H1 (cell line): ENCODE data around the gene NR4A2. TPM values are rescaled to one million over a fixed set of nuclear protein-coding genes. Genes with fewer than 3 reads are reported as not detected.

ENCODE experiments used
- CTCF ChIA-PET: fragments of 300-600 bp; sonication (Branson Sonifier 250); formaldehyde crosslinking; loops from one replicate; lab custom pipeline; 2021; ENCODE audit not compliant: partially characterized antibody; lab: Charles Lee
- POLR2A ChIA-PET: fragments of 300-600 bp; sonication (Branson Sonifier 250); formaldehyde crosslinking; loops from one replicate; lab custom pipeline; 2021; ENCODE audit warnings: inconsistent platforms; ENCODE audit not compliant: partially characterized antibody; lab: Charles Lee
- DNase-seq, 2 experiments: peaks; one replicate each; pipeline versions ENCODE4 v3.0.0 to v3.0.0-alpha.2; 2010 to 2022; ENCODE audit warnings: low spot score in 2 of 2, low read depth in 1 of 2, mixed read lengths in 1 of 2
- FAIRE-seq: peaks from 2 replicates; lab custom pipeline; 2011; peaks lifted over from hg19 to GRCh38; lab: Jason Lieb, UNC
- H2AFZ ChIP-seq: 2 replicates; pipeline ENCODE4 v1.8.1; 2012; ENCODE audit warnings: low read length, inconsistent platforms
- H2AK5ac ChIP-seq: 2 replicates; pipeline ENCODE4 v1.6.1; 2013; ENCODE audit warnings: low read depth, low read length
- H2BK120ac ChIP-seq: replicated peaks from 2 replicates; pipeline ENCODE3; 2013; ENCODE audit warnings: low read depth, low read length, inconsistent platforms
- H2BK12ac ChIP-seq: 2 replicates; pipeline ENCODE4 v1.6.1; 2013; ENCODE audit warnings: low read depth, low read length
- H2BK15ac ChIP-seq: 2 replicates; pipeline ENCODE4 v1.6.1; 2013; ENCODE audit warnings: low read length
- H2BK20ac ChIP-seq: 2 replicates; pipeline ENCODE4 v1.6.1; 2013; ENCODE audit warnings: low read length
- H2BK5ac ChIP-seq: 2 replicates; pipeline ENCODE4 v1.6.1; 2013; ENCODE audit warnings: low read depth, low read length
- H3K14ac ChIP-seq: 2 replicates; pipeline ENCODE4 v1.6.1; 2013; ENCODE audit warnings: inconsistent platforms; ENCODE audit not compliant: insufficient read length
- H3K18ac ChIP-seq: 2 replicates; pipeline ENCODE4 v1.6.1; 2013; ENCODE audit warnings: low read length; ENCODE audit errors: extremely low read depth
- H3K23ac ChIP-seq: 2 replicates; pipeline ENCODE4 v1.6.1; 2013; ENCODE audit warnings: inconsistent platforms; ENCODE audit not compliant: insufficient read length
- H3K23me2 ChIP-seq: 2 replicates; pipeline ENCODE4 v1.6.1; 2013; ENCODE audit warnings: low read depth, low read length
- H3K27ac ChIP-seq: 2 replicates; pipeline ENCODE4 v1.6.1; 2011; ENCODE audit warnings: low read depth, low read length, inconsistent platforms
- H3K27me3 ChIP-seq, 4 experiments: replicated peaks in 1 of 4; 1 replicate in 1 of 4; 2 replicates in 3 of 4; pipeline versions ENCODE4 v1.6.1 to v1.8.1; 2011 to 2013; ENCODE audit warnings: low read length in 3 of 4, mild to moderate bottlenecking in 3 of 4, inconsistent platforms in 2 of 4, mixed read lengths in 2 of 4, moderate library complexity in 1 of 4; ENCODE audit not compliant: control insufficient read depth in 3 of 4, insufficient read depth in 3 of 4; ENCODE audit errors: extremely low read depth in 1 of 4
- H3K36me3 ChIP-seq, 4 experiments: 2 replicates each; pipeline versions ENCODE4 v1.6.1 to v1.8.1; 2011 to 2013; ENCODE audit warnings: mild to moderate bottlenecking in 4 of 4, low read length in 3 of 4, moderate library complexity in 2 of 4, control low read depth in 1 of 4, inconsistent platforms in 1 of 4; ENCODE audit not compliant: insufficient read depth in 4 of 4, control insufficient read depth in 2 of 4
- H3K4ac ChIP-seq: replicated peaks from 2 replicates; pipeline ENCODE3; 2013; ENCODE audit warnings: low read length, low read depth, mixed read lengths, inconsistent platforms; ENCODE audit not compliant: insufficient read length
- H3K4me1 ChIP-seq, 4 experiments: replicated peaks in 1 of 4; 1 replicate in 1 of 4; 2 replicates in 3 of 4; pipeline versions ENCODE4 v1.6.1 to v1.8.1; 2011 to 2013; ENCODE audit warnings: low read length in 3 of 4, inconsistent platforms in 2 of 4, mixed read lengths in 1 of 4; ENCODE audit not compliant: insufficient read depth in 4 of 4, control insufficient read depth in 3 of 4
- H3K4me2 ChIP-seq, 2 experiments: 2 replicates each; pipeline versions ENCODE4 v1.6.1 to v1.8.1; 2011 to 2013; ENCODE audit warnings: low read depth in 2 of 2, low read length in 2 of 2, control low read depth in 1 of 2, inconsistent platforms in 1 of 2, mild to moderate bottlenecking in 1 of 2; ENCODE audit not compliant: insufficient read depth in 1 of 2
- H3K4me3 ChIP-seq, 4 experiments: fragments of 200-600, 300-600 bp in 1 of 4; sonication (generic), shearing (Covaris generic), sonication (Bioruptor Twin) in 1 of 4; 2 replicates each; pipeline versions ENCODE4 v1.5.1 to v1.8.1; 2011 to 2016; ENCODE audit warnings: low read length in 4 of 4, low read depth in 3 of 4, control low read depth in 2 of 4, inconsistent platforms in 2 of 4, mild to moderate bottlenecking in 2 of 4, mixed read lengths in 1 of 4, moderate library complexity in 1 of 4; ENCODE audit not compliant: insufficient read depth in 2 of 4; ENCODE audit errors: extremely low read depth in 1 of 4
- H3K56ac ChIP-seq: replicated peaks from 2 replicates; pipeline ENCODE3; 2013; ENCODE audit warnings: low read depth, mild to moderate bottlenecking, mixed read lengths, low read length, inconsistent platforms; ENCODE audit not compliant: insufficient read length
- H3K79me1 ChIP-seq: 2 replicates; pipeline ENCODE4 v1.6.1; 2013; ENCODE audit warnings: low read depth, low read length, control low read depth
- H3K79me2 ChIP-seq, 2 experiments: 2 replicates each; pipeline versions ENCODE4 v1.6.1 to v1.8.1; 2012 to 2013; ENCODE audit warnings: low read length in 2 of 2, mild to moderate bottlenecking in 2 of 2, inconsistent platforms in 1 of 2; ENCODE audit not compliant: insufficient read depth in 2 of 2, control insufficient read depth in 1 of 2
- H3K9ac ChIP-seq, 4 experiments: replicated peaks in 1 of 4; 1 replicate in 1 of 4; 2 replicates in 3 of 4; pipeline versions ENCODE4 v1.6.1 to v1.8.1; 2011 to 2013; ENCODE audit warnings: low read depth in 3 of 4, low read length in 3 of 4, control low read depth in 2 of 4, mild to moderate bottlenecking in 2 of 4, moderate library complexity in 2 of 4, inconsistent platforms in 1 of 4; ENCODE audit errors: extremely low read depth in 1 of 4
- H3K9me3 ChIP-seq, 2 experiments: 2 replicates each; pipeline versions ENCODE4 v1.6.1 to v1.8.1; 2012 to 2013; ENCODE audit warnings: mild to moderate bottlenecking in 2 of 2, moderate library complexity in 2 of 2, control low read depth in 1 of 2, inconsistent platforms in 1 of 2, low read depth in 1 of 2, low read length in 1 of 2, mixed read lengths in 1 of 2; ENCODE audit not compliant: insufficient read depth in 2 of 2
- H4K20me1 ChIP-seq, 2 experiments: replicated peaks in 1 of 2; 2 replicates each; pipeline versions ENCODE3 to v1.8.1; 2011 to 2013; ENCODE audit warnings: inconsistent platforms in 2 of 2, low read length in 2 of 2, mild to moderate bottlenecking in 1 of 2; ENCODE audit not compliant: insufficient read depth in 2 of 2, control insufficient read depth in 1 of 2
- H4K5ac ChIP-seq: 2 replicates; pipeline ENCODE4 v1.6.1; 2013; ENCODE audit warnings: low read length, low read depth, mixed read lengths, inconsistent platforms; ENCODE audit not compliant: insufficient read length
- H4K8ac ChIP-seq: 2 replicates; pipeline ENCODE4 v1.8.0; 2013; ENCODE audit warnings: mild to moderate bottlenecking, moderate library complexity, low read length, inconsistent platforms; ENCODE audit not compliant: insufficient read depth; ENCODE audit errors: extremely low read depth
- H4K91ac ChIP-seq: replicated peaks from 2 replicates; pipeline ENCODE3; 2013; ENCODE audit warnings: low read length, mixed read lengths, inconsistent platforms; ENCODE audit not compliant: insufficient read length
- ASH2L ChIP-seq: fragments of 200-600, 300-600 bp; sonication (generic); IDR thresholded peaks from one replicate; pipeline ENCODE4 v1.7.1; 2017; ENCODE audit warnings: low read length
- BCL11A ChIP-seq, 2 experiments: IDR thresholded peaks; one replicate each; pipeline ENCODE4 v1.6.1; 2011; ENCODE audit warnings: low read depth in 2 of 2, low read length in 2 of 2, mild to moderate bottlenecking in 2 of 2
- BRCA1 ChIP-seq: IDR thresholded peaks from 2 replicates; pipeline ENCODE4 v1.6.1; 2012; ENCODE audit warnings: low read depth, low read length, improper control_type of control experiment
- CREB1 ChIP-seq: IDR thresholded peaks from 2 replicates; pipeline ENCODE4 v1.6.1; 2012; ENCODE audit warnings: inconsistent platforms
- FOSL1 ChIP-seq: IDR thresholded peaks from 2 replicates; pipeline ENCODE4 v1.6.1; 2011; ENCODE audit warnings: mild to moderate bottlenecking, low read depth, low read length, moderate library complexity; ENCODE audit not compliant: insufficient read depth
- HDAC6 ChIP-seq: IDR thresholded peaks from one replicate; pipeline ENCODE4 v1.7.1; 2012; ENCODE audit warnings: low read depth, mild to moderate bottlenecking, inconsistent platforms, low read length, moderate library complexity
- MAFK ChIP-seq: IDR thresholded peaks from 2 replicates; pipeline ENCODE4 v1.6.1; 2012; ENCODE audit warnings: low read depth, mild to moderate bottlenecking, improper control_type of control experiment, low read length
- RBBP5 ChIP-seq: IDR thresholded peaks from 2 replicates; pipeline ENCODE4 v1.7.1; 2012; ENCODE audit warnings: low read depth, mild to moderate bottlenecking, inconsistent platforms, low read length, moderate library complexity, borderline replicate concordance
- RFX5 ChIP-seq: IDR thresholded peaks from 2 replicates; pipeline ENCODE4 v1.6.1; 2011; ENCODE audit warnings: low read depth, low read length, improper control_type of control experiment, borderline replicate concordance
- RNF2 ChIP-seq: fragments of 200-900, 300-1000 bp; sonication (generic); IDR thresholded peaks from 2 replicates; pipeline ENCODE4 v1.7.1; 2016; ENCODE audit warnings: borderline replicate concordance, low read depth, mild to moderate bottlenecking, antibody characterized with exemption, low read length; ENCODE audit not compliant: poor library complexity, severe bottlenecking; ENCODE audit errors: missing control alignments
- SP1 ChIP-seq: IDR thresholded peaks from 2 replicates; pipeline ENCODE4 v1.6.1; 2011; ENCODE audit warnings: low read depth, low read length
- TCF12 ChIP-seq: IDR thresholded peaks from 2 replicates; pipeline ENCODE4 v1.6.1; 2011; ENCODE audit warnings: low read depth, mild to moderate bottlenecking, low read length
- polyA plus RNA-seq, 7 experiments: library from polyadenylated mRNA; depleted of rRNA in 3 of 7; stranded (reverse) in 5 of 7; unstranded in 2 of 7; fragments of >200 nt in 5 of 7; fragments of 200-250 nt in 2 of 7; gene quantifications; 1 replicate in 5 of 7; 2 replicates in 1 of 7; 4 replicates in 1 of 7; pipeline versions ENCODE4 v1.2.1 to v1.2.3, GENCODE V29; 2011 to 2013; ENCODE audit warnings: missing spikeins in 2 of 7, mixed read lengths in 2 of 7
- total RNA-seq: library from RNA; stranded (reverse); fragmentation: NEBNext Ultra II Directional; extraction: Animal tissue kit (Norgen Biotek cat#: 25700); gene quantifications from 2 replicates; pipeline ENCODE4 v1.2.1, GENCODE V29; 2021
- TF ChIP-seq, protein P1 (sequence below): IDR thresholded peaks from 2 replicates; pipeline ENCODE4 v1.6.1; 2012; ENCODE audit warnings: low read length, inconsistent platforms

The NR4A2 gene
- total and polyA plus RNA-seq, 2 of the 8 experiments (the other 6 are each of a cell fraction or from before 2014, with no cell fraction given) = 0.15 to 1.7 TPM

DNA sequence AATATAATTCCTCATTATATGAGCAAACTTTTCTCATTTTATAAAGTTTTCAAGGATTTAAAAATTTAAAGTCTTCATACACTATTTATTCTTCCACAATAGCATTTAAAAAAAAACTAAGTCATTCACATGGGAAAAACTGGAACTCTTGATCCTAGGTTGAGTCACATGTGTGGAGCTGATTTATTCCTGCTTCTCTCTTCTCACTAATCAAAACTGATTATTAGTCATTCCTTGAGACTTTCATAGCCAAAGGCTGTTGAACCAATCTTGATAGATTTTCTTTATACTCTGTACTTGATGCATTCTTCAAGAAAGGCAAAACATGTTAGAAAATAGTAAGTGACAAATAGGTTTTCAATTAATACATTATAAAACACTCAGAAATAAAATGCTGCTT, 27.4 kb downstream of the NR4A2 start:
- Histone ChIP-seq H3K27me3 (no peaks in the 10 kb centered on the region), H2BK15ac (no peak overlapping the region), H2BK12ac (no peak overlapping the region), H4K5ac (no peak overlapping the region), H2AK5ac (no peak overlapping the region), H3K23me2 (no peaks in the 10 kb centered on the region), H3K18ac (no peak overlapping the region), H4K20me1 (no peaks in the 10 kb centered on the region), H2BK120ac (no peak overlapping the region), H3K9ac (no peak overlapping the region), H3K27ac (no peak overlapping the region), H2AFZ (no peak overlapping the region), H3K79me2 (no peaks in the 10 kb centered on the region), H2BK20ac (no peak overlapping the region), H3K23ac (no peak overlapping the region), H2BK5ac (no peak overlapping the region), H3K36me3 (no peaks in the 10 kb centered on the region), H3K4me1 (no peaks in the 10 kb centered on the region), H3K4ac (no peak overlapping the region), H3K79me1 (no peaks in the 10 kb centered on the region), H3K9me3 (no peaks in the 10 kb centered on the region), H3K4me3 (no peak overlapping the region), H4K91ac (no peak overlapping the region), H3K56ac (no peak overlapping the region), H3K4me2 (no peak overlapping the region), H4K8ac (no peak overlapping the region), H3K14ac (no peak overlapping the region)
- CTCF ChIA-PET = interaction anchor here (0.7 to 1.4 kb wide), 2 partner anchors 14 to 238 kb away, joined by 3 to 4 read pairs; no protein-coding TSS in a partner anchor
- POLR2A ChIA-PET = no interaction called here
- FAIRE-seq = no peak
- TF ChIP-seq, protein P1, sequence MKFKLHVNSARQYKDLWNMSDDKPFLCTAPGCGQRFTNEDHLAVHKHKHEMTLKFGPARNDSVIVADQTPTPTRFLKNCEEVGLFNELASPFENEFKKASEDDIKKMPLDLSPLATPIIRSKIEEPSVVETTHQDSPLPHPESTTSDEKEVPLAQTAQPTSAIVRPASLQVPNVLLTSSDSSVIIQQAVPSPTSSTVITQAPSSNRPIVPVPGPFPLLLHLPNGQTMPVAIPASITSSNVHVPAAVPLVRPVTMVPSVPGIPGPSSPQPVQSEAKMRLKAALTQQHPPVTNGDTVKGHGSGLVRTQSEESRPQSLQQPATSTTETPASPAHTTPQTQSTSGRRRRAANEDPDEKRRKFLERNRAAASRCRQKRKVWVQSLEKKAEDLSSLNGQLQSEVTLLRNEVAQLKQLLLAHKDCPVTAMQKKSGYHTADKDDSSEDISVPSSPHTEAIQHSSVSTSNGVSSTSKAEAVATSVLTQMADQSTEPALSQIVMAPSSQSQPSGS = no peak
- no peak for TF ChIP-seq CREB1
- no peak for TF ChIP-seq TCF12
- TF ChIP-seq BCL11A (IDR thresholded peaks at IDR 0.05; ENCODE audit: low read depth in 2 of 2, low read length in 2 of 2) = no peak
- no peak for TF ChIP-seq RNF2
- no peak for TF ChIP-seq SP1
- no peak for TF ChIP-seq RFX5
- TF ChIP-seq HDAC6 = no peak
- TF ChIP-seq RBBP5 = no peak
- no peak for TF ChIP-seq ASH2L
- TF ChIP-seq BRCA1 = no peak
- TF ChIP-seq FOSL1 = no peak
- TF ChIP-seq MAFK = no peak
- no peak for DNase-seq
